GM18519 (cell line): ENCODE data around the gene FBLIM1.

ENCODE experiments used
- ATAC-seq: cut with Tn5 transposase; IDR thresholded peaks from one replicate; pipeline ENCODE4 v1.9.1; 2021; ENCODE audit warnings: mild to moderate bottlenecking, moderate library complexity; ENCODE audit not compliant: unreplicated experiment, low FRiP score

The FBLIM1 gene

DNA sequence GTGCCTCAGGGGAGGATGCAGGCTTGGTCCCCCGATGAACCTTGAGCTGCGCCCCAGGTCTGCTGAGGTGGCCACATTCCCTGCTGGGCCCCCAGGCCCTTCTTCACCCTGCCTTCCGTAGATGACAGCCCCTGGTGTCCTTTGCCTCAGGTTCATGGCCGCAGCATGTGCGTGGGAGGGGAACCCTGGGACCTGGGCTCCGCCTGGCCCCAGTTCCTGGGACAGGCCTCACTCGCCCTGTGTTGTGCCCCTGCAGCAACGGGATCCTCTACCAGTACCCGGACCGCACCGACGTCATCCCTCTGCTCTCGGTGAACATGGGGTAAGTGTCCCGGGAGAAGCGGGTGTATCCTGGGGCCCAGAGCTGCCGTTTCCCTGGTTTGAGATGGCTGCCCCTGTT lies 27.7 kb upstream of the FBLIM1 start:
- ATAC-seq, result no peak

DNA sequence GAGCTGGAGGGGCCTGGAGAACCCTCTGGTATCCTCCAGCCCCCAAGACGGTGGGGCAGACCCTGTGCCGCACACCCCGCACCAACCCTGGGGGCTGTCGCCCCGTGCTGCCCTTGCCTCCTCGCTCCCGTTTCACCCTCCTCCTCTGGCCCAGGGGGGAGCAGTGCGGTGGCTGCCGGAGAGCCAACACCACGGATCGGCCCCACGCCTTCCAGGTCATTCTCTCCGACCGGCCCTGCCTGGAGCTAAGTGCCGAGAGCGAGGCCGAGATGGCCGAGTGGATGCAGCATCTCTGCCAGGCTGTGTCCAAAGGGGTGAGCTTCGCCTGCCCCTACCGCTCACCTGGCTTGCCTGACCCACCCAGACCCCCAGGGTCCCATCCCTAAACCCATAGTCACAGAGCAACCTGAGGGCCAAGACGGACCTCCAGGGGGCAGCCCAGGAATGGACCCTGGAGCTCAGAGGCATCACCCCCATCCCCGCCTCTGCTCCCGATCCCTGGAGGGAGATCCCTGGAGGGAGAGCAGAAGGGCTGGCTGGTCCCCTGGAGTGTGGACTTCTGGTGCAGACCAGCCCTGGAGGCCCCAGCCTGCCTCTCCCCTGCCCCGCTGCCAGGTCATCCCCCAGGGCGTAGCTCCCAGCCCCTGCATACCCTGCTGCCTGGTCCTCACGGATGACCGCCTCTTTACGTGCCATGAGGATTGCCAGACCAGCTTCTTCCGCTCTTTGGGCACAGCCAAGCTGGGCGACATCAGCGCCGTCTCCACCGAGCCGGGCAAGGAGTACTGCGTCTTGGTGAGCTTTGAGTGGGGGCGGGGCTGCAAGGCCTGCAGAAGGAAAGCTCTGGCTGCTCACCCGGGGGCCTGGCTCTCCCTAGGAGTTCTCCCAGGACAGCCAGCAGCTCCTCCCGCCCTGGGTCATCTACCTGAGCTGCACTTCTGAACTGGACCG lies 26.6 kb upstream of the FBLIM1 start:
- no peak for ATAC-seq

DNA sequence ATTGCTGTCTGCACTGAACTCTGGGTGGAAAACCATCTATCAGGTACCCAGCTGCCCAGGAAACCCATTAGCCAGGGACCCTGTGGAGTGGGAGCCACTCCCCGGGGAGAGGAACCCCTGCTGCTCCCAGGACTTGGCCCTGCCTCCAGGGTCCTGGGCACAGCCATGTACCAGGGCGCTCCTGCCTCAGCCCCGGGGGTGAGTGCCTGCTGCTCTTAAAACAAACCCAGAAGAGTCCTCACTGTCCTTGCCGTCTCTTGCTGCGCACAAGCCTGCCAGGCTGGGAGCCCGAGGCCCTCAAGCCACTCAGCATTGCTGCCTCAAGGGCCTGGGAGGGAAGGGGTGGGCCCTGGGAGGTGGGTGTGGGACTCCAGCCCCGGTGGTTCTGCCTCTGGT lies 25.9 kb upstream of the FBLIM1 start:
- ATAC-seq, result no peak

DNA sequence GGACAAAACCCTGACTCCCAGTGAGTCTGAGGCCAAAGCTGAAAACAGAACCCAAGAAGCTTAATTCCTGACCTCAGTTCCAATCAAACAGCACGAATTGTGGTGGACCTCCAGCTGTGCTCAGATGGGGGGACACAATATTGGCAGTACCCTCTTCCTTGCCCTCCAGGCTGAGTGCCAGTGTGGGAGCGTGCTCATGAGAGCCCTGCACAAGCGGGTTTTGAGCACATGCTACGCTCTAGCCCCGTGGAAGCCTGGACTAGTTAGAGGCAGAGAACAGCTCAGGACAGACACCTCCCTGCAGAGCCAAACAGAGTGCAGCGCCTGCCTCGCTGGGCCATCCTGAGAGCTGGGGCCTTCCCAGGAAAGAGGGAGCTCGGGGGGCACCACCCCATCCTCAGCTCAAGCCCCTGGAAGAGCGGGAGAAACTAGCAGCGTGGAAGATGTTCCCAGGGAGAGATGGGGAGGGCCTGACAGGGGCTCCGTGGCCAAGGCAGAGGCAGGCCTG lies 25.3 kb upstream of the FBLIM1 start:
- no peak for ATAC-seq

DNA sequence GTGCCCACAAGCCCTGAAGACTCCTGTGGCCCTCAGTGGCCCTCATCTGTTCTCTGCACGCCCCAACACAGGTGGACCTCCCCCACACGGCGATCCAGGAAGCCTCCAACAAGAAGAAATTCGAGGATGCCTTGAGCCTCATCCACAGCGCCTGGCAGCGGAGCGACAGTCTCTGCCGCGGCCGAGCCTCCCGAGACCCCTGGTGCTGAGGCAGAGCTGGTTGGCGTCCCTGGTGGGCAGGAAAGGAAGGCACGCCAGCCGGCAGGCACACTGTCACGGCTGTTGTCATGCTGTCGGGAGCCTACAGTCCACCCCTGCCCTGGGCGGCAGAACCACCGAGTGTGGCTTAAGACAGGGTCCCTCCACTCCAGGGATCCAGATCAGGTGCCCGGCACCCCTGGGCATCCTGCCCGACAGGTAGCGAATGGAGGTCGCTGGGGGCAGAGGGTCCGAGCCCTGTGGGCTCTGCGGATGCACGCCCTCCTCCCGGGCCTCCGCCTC lies 24.8 kb upstream of the FBLIM1 start:
- ATAC-seq, result no peak

DNA sequence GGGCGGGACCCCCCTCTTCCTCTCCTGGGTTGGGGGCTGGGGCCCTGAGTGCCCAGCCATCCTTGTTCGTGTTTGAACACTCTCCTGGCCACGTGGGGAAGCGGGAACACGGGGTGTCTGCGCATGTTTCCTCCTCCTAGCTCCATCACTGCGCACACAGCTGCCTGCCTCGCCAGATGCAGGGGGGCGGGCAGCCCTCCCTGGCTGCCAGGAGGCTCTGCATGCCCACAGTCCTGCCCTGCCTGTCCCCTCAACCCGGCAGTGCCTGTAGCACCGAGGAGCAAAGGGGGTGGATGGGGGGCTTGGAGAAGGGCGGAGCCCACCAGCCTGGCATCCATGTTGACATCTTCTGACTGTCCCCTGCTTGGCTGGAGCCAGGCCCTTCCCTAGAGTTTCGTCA lies 24.3 kb upstream of the FBLIM1 start:
- ATAC-seq, result no peak

DNA sequence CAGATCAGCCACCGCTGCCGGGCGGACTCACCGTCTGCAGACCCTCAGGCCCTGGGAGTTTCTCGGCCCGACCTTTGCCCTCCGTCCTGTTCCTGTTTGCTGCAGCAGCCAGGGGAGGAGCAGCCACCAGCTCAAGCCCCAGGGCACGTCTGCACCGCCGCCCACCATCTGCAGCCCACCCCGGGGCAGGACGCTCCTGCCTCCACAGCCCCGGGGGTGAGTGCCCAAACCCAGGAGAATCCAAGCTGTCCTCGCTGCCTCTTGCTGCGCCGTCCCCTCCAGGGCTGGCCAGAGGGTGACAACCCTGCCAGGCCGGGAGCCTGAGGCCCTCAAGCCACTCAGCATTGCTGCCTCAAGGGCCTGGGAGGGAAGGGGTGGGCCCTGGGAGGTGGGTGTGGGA lies 23.7 kb upstream of the FBLIM1 start:
- no peak for ATAC-seq

DNA sequence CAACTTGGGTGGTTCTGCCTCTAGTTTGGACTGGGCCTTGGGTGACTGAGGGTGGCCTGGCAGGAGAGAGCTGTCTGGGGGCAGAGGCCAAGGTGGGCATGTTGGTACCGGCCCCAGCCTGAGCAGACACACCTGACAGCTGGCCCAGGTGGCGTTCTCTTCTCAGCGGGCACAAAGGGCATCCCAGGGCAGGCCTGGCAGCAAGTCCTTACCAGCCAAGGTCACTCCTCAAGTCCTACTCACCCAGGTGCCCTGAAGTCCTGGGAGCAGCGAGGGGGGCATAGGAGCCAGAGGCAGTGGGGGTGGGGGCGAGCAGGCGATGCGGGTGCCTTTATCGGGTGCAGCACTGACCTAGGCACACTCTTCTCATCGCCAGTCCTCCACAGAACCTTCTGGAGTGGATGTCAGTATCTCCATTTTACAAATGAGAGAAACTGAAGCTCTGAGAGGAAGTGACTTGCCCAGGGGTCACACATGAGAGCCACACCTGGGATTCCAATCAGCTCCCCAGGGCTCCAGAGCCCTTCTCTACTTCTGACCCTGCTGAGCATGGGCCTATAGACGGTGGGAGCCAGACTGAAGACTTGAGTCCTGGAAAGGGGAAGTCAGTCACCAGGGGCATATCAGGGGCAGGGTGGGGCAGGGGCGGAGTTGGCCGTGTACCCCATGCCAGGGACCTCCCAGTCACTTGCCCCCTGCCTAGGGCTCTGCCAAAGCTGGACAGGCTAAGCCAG lies 23.1 kb upstream of the FBLIM1 start:
- no peak for ATAC-seq

DNA sequence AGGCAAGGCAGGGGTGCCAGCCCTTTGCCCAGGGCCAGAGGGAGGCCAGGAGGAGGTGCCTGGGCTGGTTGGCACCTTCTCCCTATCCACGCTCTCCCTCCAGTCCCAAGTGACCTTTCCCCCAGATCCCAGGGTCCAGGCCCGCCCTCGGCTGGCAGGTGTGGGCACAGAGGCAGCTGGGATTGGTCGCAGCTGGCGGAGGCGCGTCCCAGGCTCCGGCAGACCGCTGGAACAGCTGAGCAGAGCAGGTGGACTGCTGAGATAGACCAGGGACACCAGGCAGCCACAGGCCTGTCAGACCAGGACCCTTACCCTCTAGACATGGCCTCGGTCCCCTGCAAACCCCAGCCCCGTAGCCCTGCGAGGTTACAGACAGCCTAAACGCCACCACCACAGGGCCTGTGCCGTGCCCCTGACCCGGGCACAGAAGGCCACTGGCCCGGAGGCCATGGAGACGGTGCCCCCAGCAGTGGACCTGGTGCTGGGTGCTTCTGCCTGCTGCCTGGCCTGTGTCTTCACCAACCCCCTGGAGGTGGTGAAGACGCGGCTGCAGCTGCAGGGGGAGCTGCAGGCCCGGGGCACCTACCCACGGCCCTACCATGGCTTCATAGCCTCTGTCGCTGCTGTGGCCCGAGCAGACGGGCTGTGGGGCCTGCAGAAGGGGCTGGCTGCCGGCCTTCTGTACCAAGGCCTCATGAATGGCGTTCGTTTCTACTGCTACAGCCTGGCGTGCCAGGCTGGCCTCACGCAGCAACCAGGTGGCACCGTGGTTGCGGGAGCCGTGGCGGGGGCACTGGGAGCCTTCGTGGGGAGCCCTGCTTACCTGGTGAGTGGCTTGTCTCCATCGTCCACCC lies 22.3 kb upstream of the FBLIM1 start, which contains the start of gene SLC25A34:
Gene SLC25A34, plus strand, starts transcription at position 221 of the 854 bp plus-strand sequence. Its CDS starts 228 bp downstream, at position 449.
- ATAC-seq, result no peak

DNA sequence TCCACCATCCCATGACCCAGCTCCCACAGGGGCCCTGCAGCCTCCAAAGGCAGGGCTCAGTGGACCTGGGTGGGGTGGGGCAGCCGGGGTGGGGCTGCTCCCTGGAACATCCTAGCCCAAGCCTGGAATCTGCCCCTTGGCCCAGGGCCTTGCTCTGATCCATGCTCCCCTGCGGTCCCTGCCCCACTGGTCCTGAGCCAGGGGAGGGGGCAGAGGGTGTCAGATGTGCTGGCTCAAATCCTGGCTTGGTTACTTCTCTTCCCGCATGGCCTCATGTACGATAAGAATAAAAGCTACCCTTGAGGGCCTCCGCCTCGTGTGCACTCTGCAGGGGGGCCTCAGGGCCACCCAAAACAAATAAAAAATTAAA lies 21.7 kb upstream of the FBLIM1 start:
- ATAC-seq, result no peak

DNA sequence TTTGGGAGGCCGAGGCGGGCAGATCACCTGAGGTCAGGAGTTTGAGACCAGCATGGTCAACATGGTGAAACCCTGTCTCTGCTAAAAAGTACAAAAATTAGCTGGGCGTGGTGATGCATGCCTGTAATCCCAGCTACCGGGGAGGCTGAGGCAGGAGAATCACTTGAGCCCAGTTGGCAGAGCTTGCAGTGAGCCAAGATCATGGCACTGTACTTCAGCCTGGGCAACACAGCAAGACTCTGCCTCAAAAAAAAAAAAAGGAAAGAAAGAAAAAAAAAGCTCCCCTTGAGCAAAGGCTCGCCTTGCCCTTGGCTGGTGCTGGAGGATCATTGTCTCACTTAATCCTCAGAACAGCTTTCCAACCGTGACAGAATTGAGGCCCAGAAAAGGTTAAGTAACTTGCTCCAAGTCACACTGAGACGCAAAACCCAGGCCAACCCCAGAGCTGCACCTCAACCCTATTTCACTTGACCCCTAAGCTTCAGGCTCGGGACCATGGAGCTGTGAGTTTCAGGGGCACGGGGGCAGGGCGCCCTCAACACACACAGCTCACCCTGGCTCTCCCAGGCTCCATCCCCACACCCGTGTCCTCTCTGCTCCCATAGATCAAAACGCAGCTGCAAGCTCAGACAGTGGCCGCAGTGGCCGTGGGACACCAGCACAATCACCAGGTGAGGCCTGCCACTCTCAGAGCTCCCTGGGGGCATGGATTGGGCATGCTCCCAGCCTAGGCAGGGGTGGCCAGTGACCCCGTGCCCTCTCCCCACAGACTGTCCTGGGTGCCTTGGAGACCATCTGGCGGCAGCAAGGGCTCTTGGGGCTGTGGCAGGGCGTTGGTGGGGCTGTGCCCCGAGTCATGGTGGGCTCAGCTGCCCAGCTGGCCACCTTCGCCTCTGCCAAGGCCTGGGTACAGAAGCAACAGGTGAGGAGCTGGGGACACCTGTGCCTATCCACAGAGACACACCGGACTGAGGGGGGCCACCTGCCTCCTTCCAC lies 21.0 kb upstream of the FBLIM1 start:
- ATAC-seq, result no peak

DNA sequence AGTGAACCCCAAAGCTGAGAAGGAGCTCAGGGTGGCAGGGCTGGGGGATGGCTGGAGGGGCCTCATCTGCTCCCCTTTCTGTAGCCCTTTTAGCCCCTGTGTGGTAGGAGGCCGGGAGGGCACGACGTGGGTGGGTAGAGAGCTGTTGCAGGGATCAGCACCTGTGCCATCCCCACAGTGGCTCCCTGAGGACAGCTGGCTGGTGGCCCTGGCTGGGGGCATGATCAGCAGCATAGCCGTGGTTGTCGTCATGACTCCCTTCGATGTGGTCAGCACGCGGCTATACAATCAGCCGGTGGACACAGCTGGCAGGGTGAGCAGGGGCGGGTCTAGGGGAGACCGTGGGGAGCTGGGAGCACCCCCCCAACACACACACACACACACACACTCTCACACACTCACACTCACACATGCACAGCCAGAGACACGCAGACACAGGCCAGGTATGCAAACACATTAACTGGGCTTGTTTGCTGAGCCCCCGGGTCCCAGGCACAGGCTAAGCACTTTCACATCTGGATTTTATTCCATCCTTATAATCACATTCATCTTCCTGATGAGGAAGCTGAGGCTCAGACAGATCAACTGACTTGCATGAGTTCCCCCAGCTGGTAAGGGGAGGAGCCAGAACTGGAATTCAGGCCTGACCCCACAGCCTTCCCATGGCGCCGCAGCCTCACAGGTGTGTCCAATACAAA lies 20.0 kb upstream of the FBLIM1 start:
- ATAC-seq, result no peak

DNA sequence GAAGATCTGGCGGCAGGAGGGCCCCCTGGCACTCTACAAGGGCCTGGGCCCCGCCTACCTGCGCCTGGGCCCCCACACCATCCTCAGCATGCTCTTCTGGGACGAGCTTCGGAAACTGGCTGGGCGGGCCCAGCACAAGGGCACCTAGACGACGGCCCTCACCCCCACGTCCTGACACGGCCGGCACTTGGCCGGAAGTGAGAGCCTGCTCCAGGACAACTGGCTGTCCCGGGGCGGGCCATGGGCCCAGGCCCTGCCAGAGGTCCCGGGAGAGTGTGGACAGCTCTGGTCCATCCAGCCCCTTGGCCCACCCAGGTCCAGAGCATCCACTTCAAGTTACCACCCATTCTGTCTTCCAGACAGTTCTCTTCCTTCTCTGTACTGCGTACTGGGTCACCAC lies 19.3 kb upstream of the FBLIM1 start:
- no peak for ATAC-seq

DNA sequence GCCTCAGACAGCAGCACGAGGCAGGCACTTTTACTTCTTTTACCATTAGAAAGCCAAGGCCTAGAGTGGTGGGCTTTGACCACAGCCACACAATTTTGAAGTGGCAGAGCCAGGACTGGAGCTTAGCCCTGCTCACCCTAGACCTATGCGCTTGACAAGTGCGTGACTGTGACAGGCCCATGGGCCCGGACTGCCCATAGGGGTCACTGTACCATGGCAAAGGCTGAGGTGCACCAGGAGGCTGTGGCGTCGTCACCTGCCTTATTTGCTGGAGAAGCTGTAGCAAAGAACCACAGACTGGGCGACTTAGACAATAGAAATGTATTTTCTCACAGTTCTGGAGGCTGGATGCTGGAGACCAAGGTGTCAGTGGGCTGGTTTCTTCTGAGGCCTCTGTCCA lies 18.9 kb upstream of the FBLIM1 start:
- ATAC-seq, result no peak

DNA sequence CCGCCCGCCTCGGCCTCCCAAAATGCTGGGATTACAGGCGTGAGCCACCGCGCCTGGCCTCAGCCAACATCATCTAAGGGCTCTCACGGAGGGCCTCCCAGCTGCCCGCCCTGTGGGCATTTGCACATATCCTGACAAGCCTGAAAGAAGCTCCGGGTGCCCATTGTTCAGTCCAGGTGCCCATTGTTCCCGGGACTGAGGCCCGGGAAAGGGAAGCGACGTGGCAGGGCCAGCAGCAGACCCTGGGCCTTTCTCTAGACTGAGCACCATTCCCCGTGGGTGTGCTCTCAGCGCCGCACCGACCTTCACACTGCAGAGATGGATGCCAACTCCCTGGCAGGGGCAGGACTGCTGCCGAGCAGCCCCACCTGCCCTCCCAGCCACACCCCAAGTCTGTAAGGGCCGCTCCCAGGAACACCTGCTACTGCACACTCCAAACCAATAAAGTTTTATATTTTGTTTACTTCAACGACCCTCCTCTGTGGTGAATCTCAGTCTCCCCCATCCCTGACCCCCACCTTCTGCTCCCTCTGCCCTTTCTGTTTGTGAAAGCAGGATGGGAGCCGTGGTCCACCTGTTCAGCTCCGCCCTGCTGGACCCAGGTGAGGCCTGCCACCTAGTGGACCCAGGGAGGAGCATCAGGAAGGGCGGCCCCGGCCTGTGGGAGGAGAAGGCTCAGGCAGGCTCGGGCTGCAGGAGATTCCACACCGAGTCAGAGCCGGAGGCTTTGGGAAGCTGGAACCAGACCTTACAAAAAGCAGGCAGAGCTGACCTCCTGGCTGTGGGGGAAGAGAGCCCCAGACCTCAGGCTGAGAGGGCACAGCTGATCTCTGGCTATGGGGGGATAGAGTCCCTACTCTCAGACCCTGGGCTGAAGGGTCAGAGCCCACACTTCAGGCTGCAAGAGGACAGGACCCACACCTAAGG lies 17.4 kb upstream of the FBLIM1 start:
- no peak for ATAC-seq

DNA sequence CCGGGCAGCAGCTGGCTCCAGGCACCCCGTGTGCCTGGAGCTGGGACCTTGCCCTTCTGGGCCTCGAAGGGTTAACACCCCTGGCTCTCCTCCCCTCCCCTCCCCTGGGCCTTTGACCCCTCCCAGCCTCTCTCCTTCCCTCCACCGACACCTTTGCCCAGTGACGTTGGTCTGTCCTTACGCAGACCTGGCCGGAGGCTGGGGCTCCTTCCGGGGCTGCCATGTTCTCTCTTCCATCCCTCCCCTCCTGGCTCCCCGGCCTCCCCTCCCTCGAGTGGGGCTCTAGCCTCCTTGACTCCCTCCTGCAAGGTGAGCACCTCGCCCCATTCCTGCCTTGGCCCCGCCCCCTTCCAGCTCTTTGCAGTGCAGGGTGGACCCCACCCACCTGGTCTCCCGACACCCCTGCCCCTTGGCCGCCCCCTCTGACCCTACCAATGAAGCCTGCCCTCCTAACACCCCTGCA lies 16.2 kb upstream of the FBLIM1 start, which contains the start of gene TMEM82:
Gene TMEM82, plus strand, starts transcription at position 161 of the 463 bp plus-strand sequence. Its CDS starts 61 bp downstream, at position 222.
- no peak for ATAC-seq

DNA sequence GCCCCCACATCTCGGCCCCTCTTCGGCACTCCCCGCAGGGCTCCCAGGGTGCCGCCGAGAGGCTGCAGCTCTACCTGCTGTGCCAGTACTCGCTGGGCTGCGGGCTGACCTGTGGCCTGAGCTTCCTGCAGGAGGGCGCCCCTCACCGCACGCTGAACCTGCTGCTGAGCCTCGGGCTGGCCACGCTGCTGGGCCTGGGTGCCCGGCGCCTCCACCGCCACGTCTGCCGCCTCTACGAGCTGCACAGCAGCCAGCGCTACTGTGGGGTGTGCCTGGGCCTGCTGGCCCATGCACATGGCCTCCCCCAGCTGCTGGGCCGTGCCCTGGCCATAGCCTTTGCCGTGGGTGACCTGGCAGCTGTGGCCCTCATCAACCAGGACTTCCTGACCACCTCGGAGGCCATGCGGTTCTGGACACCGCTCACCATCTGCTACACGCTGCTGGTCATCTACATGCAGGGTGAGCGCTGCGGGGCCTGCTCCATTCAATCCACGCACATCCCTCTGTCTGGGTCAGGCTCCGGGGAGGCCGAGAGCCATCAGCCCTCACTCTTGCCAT lies 14.4 kb upstream of the FBLIM1 start:
- no peak for ATAC-seq
